ENCODE measurements around the gene ARHGAP28. TPM values are rescaled to one million over a fixed set of nuclear protein-coding genes. Genes with fewer than 3 reads are reported as not detected.

Gene ARHGAP28
- total and polyA plus RNA-seq, 4 experiments from 2014 or later = not detected

DNA sequence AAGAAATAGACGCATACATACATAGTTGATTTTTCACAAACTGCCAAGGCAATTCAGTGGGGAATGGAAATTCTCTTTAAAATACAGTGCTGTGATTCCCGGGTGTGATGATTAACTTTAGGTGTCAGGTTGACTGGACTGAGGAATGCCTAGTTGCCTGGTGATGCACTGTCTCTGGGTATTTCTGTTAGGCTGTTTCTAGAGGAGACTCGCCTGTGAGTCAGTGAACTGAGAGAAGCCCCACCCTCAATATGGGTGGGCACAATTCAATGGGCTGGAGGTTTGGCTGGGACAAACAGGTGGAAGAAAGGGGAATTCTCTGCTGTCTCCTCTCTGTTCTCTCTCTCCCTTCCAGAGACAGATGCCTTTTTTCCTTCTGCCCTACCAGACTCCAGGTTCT is 187.6 kb downstream of the ARHGAP28 start:
- H3K4me3 ChIP-seq (ENCODE audit: low read length in 2 of 2) = no peak overlapping the region
- POLR2A ChIA-PET (ENCODE audit: partially characterized antibody) = no interaction called here
- H3K4me3 Mint-ChIP-seq = no peak overlapping the region
- no peak overlapping the region for H3K27ac Mint-ChIP-seq
- H3K9me3 ChIP-seq (ENCODE audit: control insufficient read depth in 1 of 2, low read length in 2 of 2) = no peaks in the 10 kb centered on the region
- peaks cover 0 to 16% (median under 1%) of the 10 kb centered on the region in 8 donors for H3K9me3 Mint-ChIP-seq
- no peaks in the 10 kb centered on the region for H3K36me3 Mint-ChIP-seq
- H3K36me3 ChIP-seq (ENCODE audit: insufficient read depth, low read length) = no peaks in the 10 kb centered on the region
- H3K4me1 Mint-ChIP-seq = no peaks in the 10 kb centered on the region
- no peaks in the 10 kb centered on the region for H3K27me3 ChIP-seq (ENCODE audit: insufficient read depth, low read length)
- no peak overlapping the region for H3K27ac ChIP-seq (ENCODE audit: low read depth, low read length)
- DNase-seq = no peak
- CTCF ChIA-PET (ENCODE audit: partially characterized antibody) = no interaction called here
- intact Hi-C loops (cut with micrococcal nuclease) = no loop called here
- no peaks in the 10 kb centered on the region for H3K4me1 ChIP-seq (ENCODE audit: insufficient read depth, low read length)
- no peaks in the 10 kb centered on the region for H3K27me3 Mint-ChIP-seq

DNA sequence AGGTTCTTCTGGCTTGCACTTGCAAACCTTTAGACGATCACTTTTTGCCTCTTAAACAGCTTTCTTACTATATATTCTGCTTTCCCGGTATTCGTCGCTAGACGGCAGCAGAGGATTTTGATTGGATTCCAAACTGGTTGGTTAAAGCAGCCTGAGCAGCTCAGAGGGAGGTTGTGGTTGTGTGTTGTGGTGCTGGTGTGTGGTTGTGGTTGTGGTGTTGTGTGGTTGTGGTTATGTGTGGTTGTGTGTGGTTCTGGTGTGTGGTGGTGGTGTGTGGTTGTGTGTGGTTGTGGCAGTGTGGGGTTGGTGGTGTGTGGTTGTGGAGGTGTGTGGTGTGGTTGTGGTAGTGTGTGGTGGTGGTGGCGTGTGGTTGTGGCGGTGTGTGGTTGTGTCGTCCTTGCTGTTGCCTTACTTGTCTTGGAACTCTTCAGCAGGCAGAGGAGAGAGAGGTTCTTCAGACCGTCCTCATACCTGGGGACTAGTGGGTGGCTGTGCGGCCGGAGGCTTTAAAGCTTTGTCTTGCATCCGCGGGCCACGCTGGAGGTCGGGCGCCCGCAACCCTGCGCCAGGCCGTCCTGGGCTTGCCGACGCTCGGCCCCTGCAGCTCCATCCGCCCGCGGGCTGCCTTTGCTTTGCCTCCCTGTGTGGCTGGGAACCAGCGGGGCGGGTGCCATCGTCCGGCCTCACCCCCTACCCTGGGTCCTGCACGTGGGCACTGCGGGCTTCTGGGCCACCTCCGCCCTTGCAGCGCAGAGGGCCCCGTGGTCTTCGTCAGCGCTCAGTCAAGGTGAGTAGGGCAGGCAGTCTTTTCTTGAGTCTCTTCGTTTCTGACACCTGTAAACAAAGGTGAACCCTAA is 190.8 kb downstream of the ARHGAP28 start:
- Mint-ChIP-seq H3K9me3 (peaks cover 0 to 16% (median 3%) of the 10 kb centered on the region in 8 donors), H3K27ac (peak overlapping the region in 1 of 7 donors; percentile 60), H3K36me3 (no peaks in the 10 kb centered on the region), H3K27me3 (no peaks in the 10 kb centered on the region), H3K4me3 (no peak overlapping the region), H3K4me1 (no peaks in the 10 kb centered on the region)
- H3K27ac ChIP-seq (ENCODE audit: low read depth, low read length) = no peak overlapping the region
- no peak for DNase-seq
- no peaks in the 10 kb centered on the region for H3K36me3 ChIP-seq (ENCODE audit: insufficient read depth, low read length)
- H3K9me3 ChIP-seq (ENCODE audit: control insufficient read depth in 1 of 2, low read length in 2 of 2) = no peaks in the 10 kb centered on the region
- intact Hi-C loops (cut with micrococcal nuclease) = no loop called here
- H3K4me1 ChIP-seq (ENCODE audit: insufficient read depth, low read length) = no peaks in the 10 kb centered on the region
- CTCF ChIA-PET (ENCODE audit: partially characterized antibody) = no interaction called here
- no peaks in the 10 kb centered on the region for H3K27me3 ChIP-seq (ENCODE audit: insufficient read depth, low read length)
- POLR2A ChIA-PET (ENCODE audit: partially characterized antibody) = no interaction called here
- no peak overlapping the region for H3K4me3 ChIP-seq (ENCODE audit: low read length in 2 of 2)

DNA sequence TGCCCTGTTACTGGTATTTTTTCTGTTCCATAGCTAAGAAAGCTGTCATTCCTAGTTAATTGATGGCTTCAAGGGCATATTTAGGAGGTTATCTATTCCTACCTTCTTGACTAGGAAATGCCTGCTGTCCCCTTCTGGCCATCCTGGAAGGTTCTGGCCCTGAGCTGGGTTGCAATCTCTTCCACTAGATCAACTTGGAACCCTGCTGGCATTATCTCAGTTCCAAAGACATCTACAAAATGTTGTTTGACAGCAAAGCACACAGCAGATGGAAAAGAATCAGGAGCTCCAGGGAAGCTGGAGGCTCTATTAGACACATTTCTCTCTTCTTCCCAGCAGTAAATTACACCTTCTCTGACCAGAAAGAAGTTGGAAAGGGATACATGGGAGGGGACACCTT is 192.1 kb downstream of the ARHGAP28 start:
- intact Hi-C loops (cut with micrococcal nuclease) = no loop called here

DNA sequence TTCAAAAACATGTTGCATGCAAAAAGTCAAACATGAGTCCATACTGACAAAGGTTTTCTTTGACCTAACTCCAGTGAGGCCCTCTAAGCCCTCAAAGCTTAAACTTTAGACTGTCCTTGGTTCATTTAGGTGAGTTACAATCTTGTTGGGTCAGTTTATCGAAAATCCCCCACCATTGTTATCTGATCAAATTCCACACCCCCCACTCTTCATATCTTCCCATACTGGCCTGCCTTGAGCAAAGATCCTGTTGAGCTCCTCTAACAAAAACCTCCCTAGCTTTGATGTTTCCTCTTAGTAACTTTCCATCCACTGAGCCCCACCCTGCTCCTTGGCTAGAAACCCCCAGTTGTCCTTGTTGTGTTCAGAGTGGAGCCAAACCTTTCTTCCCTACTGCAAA is 193.7 kb downstream of the ARHGAP28 start:
- intact Hi-C loops (cut with micrococcal nuclease) = no loop called here
- Histone ChIP-seq H3K27me3 (ENCODE audit: insufficient read depth, low read length) (no peaks in the 10 kb centered on the region), H3K36me3 (ENCODE audit: insufficient read depth, low read length) (no peaks in the 10 kb centered on the region), H3K4me3 (ENCODE audit: low read length in 2 of 2) (no peak overlapping the region), H3K4me1 (ENCODE audit: insufficient read depth, low read length) (no peaks in the 10 kb centered on the region), H3K27ac (ENCODE audit: low read depth, low read length) (no peak overlapping the region), H3K9me3 (ENCODE audit: control insufficient read depth in 1 of 2, low read length in 2 of 2) (no peaks in the 10 kb centered on the region)
- CTCF ChIA-PET (ENCODE audit: partially characterized antibody) = no interaction called here
- Mint-ChIP-seq H3K4me3 (no peak overlapping the region), H3K27me3 (no peaks in the 10 kb centered on the region), H3K4me1 (no peaks in the 10 kb centered on the region), H3K27ac (no peak overlapping the region), H3K9me3 (peaks cover 0 to 16% (median 4%) of the 10 kb centered on the region in 8 donors), H3K36me3 (no peaks in the 10 kb centered on the region)
- POLR2A ChIA-PET (ENCODE audit: partially characterized antibody) = no interaction called here
- DNase-seq = no peak

More for the DNA sequence above, 192.1 kb downstream of the ARHGAP28 start:
- Histone ChIP-seq H3K36me3 (ENCODE audit: insufficient read depth, low read length) (no peaks in the 10 kb centered on the region), H3K4me1 (ENCODE audit: insufficient read depth, low read length) (no peaks in the 10 kb centered on the region), H3K27me3 (ENCODE audit: insufficient read depth, low read length) (no peaks in the 10 kb centered on the region), H3K9me3 (ENCODE audit: control insufficient read depth in 1 of 2, low read length in 2 of 2) (no peaks in the 10 kb centered on the region), H3K27ac (ENCODE audit: low read depth, low read length) (no peak overlapping the region), H3K4me3 (ENCODE audit: low read length in 2 of 2) (no peak overlapping the region)
- Mint-ChIP-seq H3K27ac (no peak overlapping the region), H3K9me3 (peaks cover 0 to 16% (median 3%) of the 10 kb centered on the region in 8 donors), H3K4me3 (no peak overlapping the region), H3K4me1 (no peaks in the 10 kb centered on the region), H3K36me3 (no peaks in the 10 kb centered on the region), H3K27me3 (no peaks in the 10 kb centered on the region)
- CTCF ChIA-PET (ENCODE audit: partially characterized antibody) = no interaction called here
- no peak for DNase-seq
- POLR2A ChIA-PET (ENCODE audit: partially characterized antibody) = no interaction called here

DNA sequence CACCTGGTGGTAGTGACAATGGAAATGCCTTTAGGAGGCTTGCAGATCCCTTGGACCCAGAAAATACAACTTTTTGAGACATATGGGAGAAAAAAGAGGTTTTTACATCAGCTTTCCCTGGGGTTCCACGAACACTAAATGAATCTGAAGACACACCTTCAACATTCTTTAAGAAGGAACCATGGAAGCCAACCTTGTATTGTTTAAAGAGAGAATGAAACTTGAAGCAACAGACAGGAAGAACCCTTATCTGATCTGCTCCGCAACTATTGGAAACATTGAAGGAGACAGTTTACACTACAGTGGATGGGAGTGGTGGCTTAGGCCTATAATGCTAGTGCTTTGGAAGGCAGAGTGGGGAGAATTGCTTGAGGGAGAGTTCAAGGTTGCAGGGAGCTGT is 197.6 kb downstream of the ARHGAP28 start:
- no peaks in the 10 kb centered on the region for H3K9me3 ChIP-seq (ENCODE audit: control insufficient read depth in 1 of 2, low read length in 2 of 2)
- ChIA-PET CTCF (ENCODE audit: partially characterized antibody) (no interaction called here), POLR2A (ENCODE audit: partially characterized antibody) (no interaction called here)
- Mint-ChIP-seq H3K4me1 (no peaks in the 10 kb centered on the region), H3K36me3 (no peaks in the 10 kb centered on the region), H3K4me3 (no peak overlapping the region), H3K27ac (no peak overlapping the region), H3K27me3 (no peaks in the 10 kb centered on the region), H3K9me3 (peaks cover 0 to 7% (median 4%) of the 10 kb centered on the region in 8 donors)
- no peak overlapping the region for H3K27ac ChIP-seq (ENCODE audit: low read depth, low read length)
- intact Hi-C loops (cut with micrococcal nuclease) = no loop called here
- H3K4me1 ChIP-seq (ENCODE audit: insufficient read depth, low read length) = no peaks in the 10 kb centered on the region
- H3K36me3 ChIP-seq (ENCODE audit: insufficient read depth, low read length) = no peaks in the 10 kb centered on the region
- no peak for DNase-seq
- H3K27me3 ChIP-seq (ENCODE audit: insufficient read depth, low read length) = no peaks in the 10 kb centered on the region
- H3K4me3 ChIP-seq (ENCODE audit: low read length in 2 of 2) = no peak overlapping the region

DNA sequence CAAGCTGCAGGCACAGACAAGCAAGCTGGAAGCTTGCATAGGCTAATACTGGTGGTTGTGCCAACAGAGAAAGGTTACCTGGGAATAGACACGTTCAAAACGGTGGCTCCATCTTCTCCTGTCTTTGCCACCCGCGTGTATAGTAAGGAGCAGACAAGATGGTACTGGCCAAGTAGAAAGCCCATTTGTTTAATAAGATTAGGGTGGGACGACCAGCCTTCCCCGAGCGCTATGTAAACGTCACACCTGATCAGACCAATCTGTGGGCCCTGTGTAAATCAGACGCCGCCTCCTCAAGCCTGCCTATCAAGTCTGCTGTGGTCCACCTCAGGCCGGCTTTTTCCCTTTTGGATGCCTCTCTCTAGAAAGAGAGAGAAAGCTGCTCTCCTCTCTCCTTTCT is 198.8 kb downstream of the ARHGAP28 start:
- CTCF ChIA-PET (ENCODE audit: partially characterized antibody) = no interaction called here
- DNase-seq = no peak
- H3K27ac ChIP-seq (ENCODE audit: low read depth, low read length) = no peak overlapping the region
- Mint-ChIP-seq H3K4me1 (no peaks in the 10 kb centered on the region), H3K4me3 (no peak overlapping the region), H3K27ac (no peak overlapping the region), H3K27me3 (no peaks in the 10 kb centered on the region), H3K9me3 (peaks cover 0 to 7% (median 2%) of the 10 kb centered on the region in 8 donors), H3K36me3 (no peaks in the 10 kb centered on the region)
- H3K9me3 ChIP-seq (ENCODE audit: control insufficient read depth in 1 of 2, low read length in 2 of 2) = no peaks in the 10 kb centered on the region
- no peaks in the 10 kb centered on the region for H3K36me3 ChIP-seq (ENCODE audit: insufficient read depth, low read length)
- POLR2A ChIA-PET (ENCODE audit: partially characterized antibody) = no interaction called here
- H3K27me3 ChIP-seq (ENCODE audit: insufficient read depth, low read length) = no peaks in the 10 kb centered on the region
- H3K4me3 ChIP-seq (ENCODE audit: low read length in 2 of 2) = no peak overlapping the region
- no peaks in the 10 kb centered on the region for H3K4me1 ChIP-seq (ENCODE audit: insufficient read depth, low read length)
- intact Hi-C loops (cut with micrococcal nuclease) = no loop called here

DNA sequence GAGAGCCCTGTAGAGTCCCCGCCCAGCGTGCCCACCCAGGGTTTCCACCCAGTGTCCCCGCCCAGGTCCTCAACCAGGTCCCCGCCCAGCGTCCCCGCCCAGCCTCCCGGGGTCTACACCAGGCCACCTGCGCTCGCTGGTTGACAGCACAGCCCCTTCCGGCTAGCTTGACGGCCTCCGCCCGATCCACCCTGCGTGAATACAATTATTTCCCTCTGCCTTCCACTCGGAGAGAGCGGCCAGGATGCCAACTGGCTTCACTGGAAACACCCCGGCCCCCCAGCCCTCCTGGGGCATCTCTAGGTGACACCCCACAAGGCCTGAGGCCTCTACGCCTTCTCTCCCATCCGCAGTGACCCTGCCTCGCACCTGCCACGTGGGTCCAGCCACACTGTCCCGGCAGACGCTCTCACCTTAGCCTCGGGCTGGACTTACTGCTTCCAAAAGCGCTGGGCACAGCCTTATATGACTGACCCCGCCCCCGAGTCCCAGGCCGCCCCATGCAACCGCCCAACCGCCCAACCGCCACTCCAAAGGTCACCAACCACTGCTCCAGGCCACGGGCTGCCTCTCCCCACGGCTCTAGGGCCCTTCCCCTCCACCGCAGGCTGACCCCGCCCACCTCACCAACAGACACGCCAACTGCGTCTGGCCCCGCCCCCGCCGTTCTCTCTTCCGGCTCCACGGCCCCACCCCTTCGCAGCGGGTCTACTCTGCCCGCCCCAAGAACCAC is 200.0 kb downstream of the ARHGAP28 start:
- no peaks in the 10 kb centered on the region for H3K36me3 Mint-ChIP-seq
- Histone ChIP-seq H3K27me3 (ENCODE audit: insufficient read depth, low read length) (no peaks in the 10 kb centered on the region), H3K27ac (ENCODE audit: low read depth, low read length) (no peak overlapping the region), H3K9me3 (ENCODE audit: control insufficient read depth in 1 of 2, low read length in 2 of 2) (no peaks in the 10 kb centered on the region), H3K36me3 (ENCODE audit: insufficient read depth, low read length) (no peaks in the 10 kb centered on the region), H3K4me1 (ENCODE audit: insufficient read depth, low read length) (no peaks in the 10 kb centered on the region), H3K4me3 (ENCODE audit: low read length in 2 of 2) (no peak overlapping the region)
- POLR2A ChIA-PET (ENCODE audit: partially characterized antibody) = no interaction called here
- no peak for DNase-seq
- H3K27ac Mint-ChIP-seq = no peak overlapping the region
- peaks cover 0 to 11% (median under 1%) of the 10 kb centered on the region in 8 donors for H3K9me3 Mint-ChIP-seq
- CTCF ChIA-PET (ENCODE audit: partially characterized antibody) = no interaction called here
- H3K4me3 Mint-ChIP-seq = no peak overlapping the region
- intact Hi-C loops (cut with micrococcal nuclease) = no loop called here
- no peaks in the 10 kb centered on the region for H3K4me1 Mint-ChIP-seq
- no peaks in the 10 kb centered on the region for H3K27me3 Mint-ChIP-seq
